HEK293T (cell line): ENCODE data around the gene GASK1B.

ENCODE experiments used
- CTCF ChIA-PET: fragments of 350-600 bp; formaldehyde crosslinking; extraction: SDS; loops from one replicate; lab custom pipeline; 2021; ENCODE audit warnings: antibody characterized with exemption, inconsistent platforms; lab: Yijun Ruan, JAX
- POLR2A ChIA-PET: fragments of 350-600 bp; formaldehyde crosslinking; extraction: SDS; loops from one replicate; lab custom pipeline; 2020; ENCODE audit warnings: antibody characterized with exemption, inconsistent platforms; lab: Yijun Ruan, JAX
- DNase-seq: peaks from one replicate; pipeline ENCODE4 v3.0.0; 2012; ENCODE audit warnings: mixed read lengths; ENCODE audit errors: extremely low spot score
- ARNT ChIP-seq: fragments of 450-650 bp; IDR thresholded peaks from 2 replicates; pipeline ENCODE4 v1.6.1; 2017; ENCODE audit warnings: mild to moderate bottlenecking
- BHLHE40 ChIP-seq: fragments of 450-650 bp; IDR thresholded peaks from 2 replicates; pipeline ENCODE4 v1.6.1; 2016; ENCODE audit warnings: mild to moderate bottlenecking, moderate library complexity, borderline replicate concordance
- CTBP1 ChIP-seq: fragments of 450-650 bp; IDR thresholded peaks from 2 replicates; pipeline ENCODE4 v1.6.1; 2016; ENCODE audit warnings: borderline replicate concordance
- ELF4 ChIP-seq: fragments of 450-650 bp; IDR thresholded peaks from 2 replicates; pipeline ENCODE4 v1.6.1; 2017; ENCODE audit warnings: antibody characterized with exemption
- FOXA1 ChIP-seq: fragments of 450-650 bp; IDR thresholded peaks from 2 replicates; pipeline ENCODE4 v1.6.1; 2016; ENCODE audit warnings: mild to moderate bottlenecking
- FOXK2 ChIP-seq: fragments of 450-650 bp; IDR thresholded peaks from 2 replicates; pipeline ENCODE4 v1.6.1; 2016; ENCODE audit warnings: mild to moderate bottlenecking
- FOXM1 ChIP-seq: fragments of 450-650 bp; IDR thresholded peaks from 2 replicates; pipeline ENCODE4 v1.6.1; 2017; ENCODE audit warnings: mild to moderate bottlenecking, borderline replicate concordance
- HDGF ChIP-seq: fragments of 450-650 bp; IDR thresholded peaks from 2 replicates; pipeline ENCODE4 v1.6.1; 2017; ENCODE audit warnings: antibody characterized with exemption, borderline replicate concordance
- L3MBTL2 ChIP-seq: fragments of 450-650 bp; conservative IDR thresholded peaks from 2 replicates; pipeline ENCODE4 v1.6.1; 2016; ENCODE audit warnings: mild to moderate bottlenecking
- LEF1 ChIP-seq: fragments of 450-650 bp; IDR thresholded peaks from 2 replicates; pipeline ENCODE4 v1.6.1; 2017; ENCODE audit warnings: mild to moderate bottlenecking, borderline replicate concordance
- NFRKB ChIP-seq: fragments of 450-650 bp; IDR thresholded peaks from 2 replicates; pipeline ENCODE4 v1.6.1; 2016; ENCODE audit warnings: mild to moderate bottlenecking, moderate library complexity
- SP1 ChIP-seq: fragments of 450-650 bp; IDR thresholded peaks from 2 replicates; pipeline ENCODE4 v1.6.1; 2017
- SUZ12 ChIP-seq: fragments of 450-650 bp; IDR thresholded peaks from 2 replicates; pipeline ENCODE4 v1.6.1; 2016; ENCODE audit warnings: mild to moderate bottlenecking
- TARDBP ChIP-seq: fragments of 450-650 bp; IDR thresholded peaks from 2 replicates; pipeline ENCODE4 v1.6.1; 2016
- ZNF384 ChIP-seq: fragments of 450-650 bp; IDR thresholded peaks from 2 replicates; pipeline ENCODE4 v1.6.1; 2016
- TF ChIP-seq, protein P1 (sequence below): fragments of 450-650 bp; IDR thresholded peaks from 2 replicates; pipeline ENCODE4 v1.6.1; 2016

The GASK1B gene

DNA sequence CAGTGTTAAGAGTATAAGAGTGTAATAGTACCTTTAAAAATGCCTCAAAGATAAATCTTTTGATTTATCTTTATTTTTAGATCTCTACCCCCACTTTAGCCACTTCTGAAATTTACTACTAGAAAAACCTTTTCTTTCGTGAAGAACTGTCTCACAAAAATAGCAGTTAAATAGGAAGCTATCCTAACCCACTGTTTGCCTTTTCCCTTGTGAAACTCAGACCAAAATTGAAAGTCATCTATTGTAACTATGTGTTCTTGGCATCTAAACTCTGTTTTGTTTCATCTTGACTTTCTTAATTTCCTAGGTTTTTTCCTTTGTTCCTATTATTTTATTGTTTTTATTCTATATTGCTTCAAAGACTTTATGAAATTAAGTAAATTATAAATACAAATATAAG lies 29.7 kb upstream of the GASK1B start:
- POLR2A ChIA-PET: interaction anchor here (0.8 to 0.9 kb wide), 2 partner anchors 8 to 9 kb away, joined by 3 to 7 read pairs; partner anchors contain the start of gene TMEM144
- no peak for DNase-seq
- CTCF ChIA-PET: interaction anchor here (0.5 to 0.7 kb wide), 4 partner anchors 10 to 449 kb away, joined by 3 to 6 read pairs (median 3); no protein-coding TSS in a partner anchor
- TF ChIP-seq SP1 (no peak), LEF1 (no peak), ELF4 (no peak), ARNT (no peak), FOXA1 (no peak), CTBP1 (no peak), BHLHE40 (no peak), L3MBTL2 (no peak), FOXM1 (no peak), HDGF (no peak)

DNA sequence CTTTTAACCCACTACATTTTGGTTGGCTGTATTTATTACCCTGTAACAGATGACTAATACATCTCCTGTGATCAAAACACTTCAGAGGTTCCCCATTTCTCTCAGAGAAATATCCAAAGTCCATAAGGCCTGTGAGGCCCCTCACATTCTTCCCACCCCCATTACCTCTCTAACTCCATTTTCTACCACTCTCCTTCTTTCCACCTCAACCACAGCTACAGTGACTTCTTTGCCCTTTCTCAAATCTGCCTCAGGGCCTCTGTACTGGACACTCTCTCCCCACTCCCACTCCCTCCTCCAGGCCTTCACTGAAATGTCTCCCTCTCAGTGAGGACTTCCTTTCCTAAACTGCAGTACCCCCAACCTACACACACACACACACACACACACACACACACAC lies 29.1 kb upstream of the GASK1B start:
- no peak for TF ChIP-seq HDGF
- no peak for TF ChIP-seq L3MBTL2
- TF ChIP-seq, protein P1, sequence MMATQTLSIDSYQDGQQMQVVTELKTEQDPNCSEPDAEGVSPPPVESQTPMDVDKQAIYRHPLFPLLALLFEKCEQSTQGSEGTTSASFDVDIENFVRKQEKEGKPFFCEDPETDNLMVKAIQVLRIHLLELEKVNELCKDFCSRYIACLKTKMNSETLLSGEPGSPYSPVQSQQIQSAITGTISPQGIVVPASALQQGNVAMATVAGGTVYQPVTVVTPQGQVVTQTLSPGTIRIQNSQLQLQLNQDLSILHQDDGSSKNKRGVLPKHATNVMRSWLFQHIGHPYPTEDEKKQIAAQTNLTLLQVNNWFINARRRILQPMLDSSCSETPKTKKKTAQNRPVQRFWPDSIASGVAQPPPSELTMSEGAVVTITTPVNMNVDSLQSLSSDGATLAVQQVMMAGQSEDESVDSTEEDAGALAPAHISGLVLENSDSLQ: no peak
- no peak for TF ChIP-seq FOXM1
- no peak for TF ChIP-seq ELF4
- TF ChIP-seq BHLHE40: no peak
- TF ChIP-seq LEF1: no peak
- TF ChIP-seq NFRKB: no peak
- no peak for TF ChIP-seq TARDBP
- no peak for TF ChIP-seq ARNT
- TF ChIP-seq SP1: no peak
- TF ChIP-seq CTBP1: no peak
- no peak for TF ChIP-seq SUZ12
- no peak for TF ChIP-seq ZNF384
- no peak for TF ChIP-seq FOXK2
- TF ChIP-seq FOXA1: no peak
- CTCF ChIA-PET: interaction anchor here (0.5 to 0.6 kb wide), 3 partner anchors 30 to 449 kb away, joined by 3 read pairs; no protein-coding TSS in a partner anchor
- DNase-seq: no peak
- POLR2A ChIA-PET: interaction anchor here (0.8 to 0.9 kb wide), 2 partner anchors 9 to 10 kb away, joined by 3 to 7 read pairs; partner anchors contain the start of gene TMEM144

DNA sequence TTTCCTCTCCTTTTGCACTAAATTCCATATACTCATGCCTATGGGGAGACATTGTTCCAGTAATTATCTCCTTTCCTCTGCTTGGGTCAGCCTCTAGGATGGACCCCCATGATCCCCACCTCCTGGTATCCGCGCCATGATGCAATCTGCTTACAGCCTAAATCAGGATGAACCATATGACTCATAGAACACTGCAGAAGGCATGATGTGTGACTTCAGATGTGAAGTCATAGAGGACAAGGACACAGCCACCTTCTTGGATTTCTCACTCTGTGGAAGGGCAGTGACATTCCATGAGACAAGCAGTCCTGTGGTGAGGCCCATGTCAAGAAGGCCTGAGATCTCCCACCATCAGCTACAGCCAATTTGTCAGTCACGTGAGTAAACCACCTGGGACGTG lies 28.5 kb upstream of the GASK1B start:
- DNase-seq: no peak
- TF ChIP-seq, protein P1: no peak
- no peak for TF ChIP-seq SUZ12
- TF ChIP-seq TARDBP: no peak
- TF ChIP-seq LEF1: no peak
- no peak for TF ChIP-seq BHLHE40
- TF ChIP-seq CTBP1: no peak
- TF ChIP-seq ARNT: no peak
- no peak for TF ChIP-seq ELF4
- TF ChIP-seq FOXM1: no peak
- TF ChIP-seq NFRKB: no peak
- TF ChIP-seq SP1: no peak
- no peak for TF ChIP-seq FOXA1
- TF ChIP-seq FOXK2: no peak
- TF ChIP-seq ZNF384: no peak
- no peak for TF ChIP-seq L3MBTL2
- CTCF ChIA-PET: no interaction called here
- POLR2A ChIA-PET: interaction anchor here (0.9 kb wide), 1 partner anchor 9 kb away, joined by 7 read pairs; the partner anchor contains the start of gene TMEM144

DNA sequence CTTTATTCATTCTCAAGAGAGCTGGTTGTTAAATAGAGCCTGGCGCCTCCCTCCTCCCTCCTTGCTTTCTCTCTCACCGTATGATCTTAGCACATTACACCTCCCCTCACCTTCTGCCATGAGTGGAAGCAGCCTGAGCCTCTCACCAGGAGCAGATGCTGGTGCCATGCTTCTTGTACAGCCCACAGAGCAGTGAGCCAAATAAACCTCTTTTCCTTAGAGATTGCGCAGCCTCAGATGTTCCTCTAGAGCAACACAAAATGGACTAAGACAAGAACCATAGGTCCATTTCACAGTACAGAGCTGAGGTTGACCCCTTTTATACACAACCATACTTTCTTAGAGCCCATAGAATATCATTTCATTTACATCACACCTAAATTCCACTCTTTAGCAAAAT lies 27.4 kb upstream of the GASK1B start:
- POLR2A ChIA-PET: interaction anchor here (1.1 kb wide), 1 partner anchor 10 kb away, joined by 3 read pairs; the partner anchor contains the start of gene TMEM144
- no peak for DNase-seq
- CTCF ChIA-PET: no interaction called here
- TF ChIP-seq LEF1 (no peak), ZNF384 (no peak), ARNT (no peak), SP1 (no peak)

DNA sequence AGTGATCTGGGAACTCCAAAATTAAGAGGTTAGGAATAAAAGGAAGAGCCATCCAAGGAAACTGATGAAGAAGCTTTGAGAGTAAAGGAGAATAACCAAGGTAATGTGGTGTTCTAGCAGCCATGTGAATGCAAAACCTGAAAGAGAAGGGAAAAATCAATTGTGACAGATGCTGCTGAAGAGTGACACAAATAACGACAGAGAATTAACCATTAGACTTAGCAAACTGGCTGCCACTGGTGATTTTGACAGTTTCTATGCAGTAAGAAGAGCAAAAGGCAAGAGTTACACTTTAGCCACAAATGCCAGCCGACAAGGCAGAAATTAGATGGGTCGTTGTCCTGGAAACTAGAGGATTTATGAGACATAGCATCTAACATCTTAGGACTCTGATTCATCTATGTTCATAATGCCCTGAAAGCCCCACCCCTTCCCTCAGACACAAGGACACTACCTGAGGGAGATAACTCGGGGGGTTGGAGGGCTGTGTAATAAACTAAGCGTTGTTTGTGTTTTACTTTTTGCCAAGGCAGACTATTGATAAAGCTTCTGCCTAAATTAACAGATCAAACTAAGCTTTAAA lies 24.5 kb upstream of the GASK1B start:
- DNase-seq: no peak
- TF ChIP-seq BHLHE40: no peak
- TF ChIP-seq ELF4: no peak
- TF ChIP-seq LEF1: no peak
- TF ChIP-seq SP1: no peak
- no peak for TF ChIP-seq HDGF
- TF ChIP-seq, protein P1: no peak
- no peak for TF ChIP-seq L3MBTL2
- TF ChIP-seq ZNF384: no peak
- no peak for TF ChIP-seq CTBP1
- TF ChIP-seq FOXA1: no peak
- TF ChIP-seq ARNT: no peak
- TF ChIP-seq FOXM1: no peak
- no peak for TF ChIP-seq TARDBP
- TF ChIP-seq SUZ12: no peak
- TF ChIP-seq NFRKB: no peak
- TF ChIP-seq FOXK2: no peak
- CTCF ChIA-PET: no interaction called here
- POLR2A ChIA-PET: no interaction called here

DNA sequence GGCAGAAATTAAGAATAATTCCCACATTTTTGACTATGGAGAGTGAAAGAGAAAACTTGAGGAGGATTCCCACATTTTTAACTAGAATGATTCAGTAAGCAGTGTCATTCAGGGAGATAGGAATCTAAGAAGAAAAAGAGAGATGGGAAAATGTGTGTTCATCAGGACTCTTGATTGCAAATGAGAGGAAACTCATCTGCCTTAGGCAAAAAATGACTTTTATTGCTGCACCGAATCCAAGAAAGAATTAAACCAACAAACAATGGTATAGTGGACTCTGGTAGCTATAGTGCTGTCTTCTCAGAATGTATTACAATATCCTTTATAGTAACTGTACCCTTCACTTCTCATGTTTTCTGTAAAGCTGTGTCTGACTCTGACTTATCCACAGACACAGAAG lies 22.5 kb upstream of the GASK1B start:
- ChIA-PET POLR2A (no interaction called here), CTCF (interaction anchor here (1.2 kb wide), 1 partner anchor 61 kb away, joined by 3 read pairs; no protein-coding TSS in a partner anchor)
- TF ChIP-seq BHLHE40 (no peak), ARNT (no peak), ZNF384 (no peak), L3MBTL2 (no peak), FOXK2 (no peak), SUZ12 (no peak), NFRKB (no peak), ELF4 (no peak), HDGF (no peak), TARDBP (no peak)
- TF ChIP-seq, protein P1: no peak
- DNase-seq: no peak
